AG04450 (cell line): ENCODE measurements around the gene PBXIP1. TPM values are rescaled to one million over a fixed set of nuclear protein-coding genes. Genes with fewer than 3 reads are reported as not detected.

Experiments
- CTCF ChIA-PET: fragments of 300-600, 350-600 bp; formaldehyde crosslinking; extraction: SDS; loops from one replicate; lab custom pipeline; 2022; ENCODE audit warnings: antibody characterized with exemption, inconsistent platforms; lab: Charles Lee
- POLR2A ChIA-PET: fragments of 350-600 bp; formaldehyde crosslinking; extraction: SDS; loops from one replicate; lab custom pipeline; 2021; ENCODE audit warnings: antibody characterized with exemption, inconsistent platforms; lab: Yijun Ruan, JAX
- DNase-seq: peaks from one replicate; pipeline ENCODE4 v3.0.0-alpha.2; 2011; ENCODE audit warnings: low read depth, low spot score
- H3K27ac ChIP-seq: one replicate; pipeline ENCODE4 v1.5.1; 2012; ENCODE audit warnings: low read depth, low read length, control low read depth
- H3K27me3 ChIP-seq: one replicate; pipeline ENCODE4 v1.6.0; 2012; ENCODE audit warnings: low read length; ENCODE audit not compliant: control insufficient read depth, insufficient read depth
- H3K4me3 ChIP-seq: 2 replicates; pipeline ENCODE4 v1.5.1; 2011; ENCODE audit warnings: mild to moderate bottlenecking, low read depth, low read length, control low read depth
- H3K9me3 ChIP-seq: 2 replicates; pipeline ENCODE4 v1.5.1; 2012; ENCODE audit warnings: low read length; ENCODE audit not compliant: control insufficient read depth, insufficient read depth
- CTCF ChIP-seq: IDR thresholded peaks from 2 replicates; pipeline ENCODE4 v1.5.1; 2011; ENCODE audit warnings: low read depth, low read length, control low read depth, inconsistent platforms
- polyA plus RNA-seq: library from polyadenylated mRNA; depleted of rRNA; stranded (reverse); fragments of >200 nt; gene quantifications from 2 replicates; pipeline ENCODE4 v1.2.3, GENCODE V29; 2011

Gene PBXIP1
- polyA plus RNA-seq, 1 experiment: 72.2 TPM

GRCh38 chr1:154972213-154972516, 16.3 kb upstream of the PBXIP1 start:
- ChIA-PET POLR2A (interaction anchor here (2.1 to 5.0 kb wide), 5 partner anchors 11 to 79 kb away, joined by 5 to 59 read pairs (median 15); partner anchors contain the start of genes ADAM15, FLAD1, PBXIP1 and PYGO2), CTCF (interaction anchor here (2.1 to 4.4 kb wide), 3 partner anchors 16 to 413 kb away, joined by 8 to 19 read pairs (median 10); partner anchors contain the start of gene PBXIP1)
- peak overlapping the region; percentile 100 for H3K27ac ChIP-seq
- H3K9me3 ChIP-seq: peaks cover 3% of the 10 kb centered on the region; the same call in 1 of the 2 replicates
- no peaks in the 10 kb centered on the region for H3K27me3 ChIP-seq
- no peak for TF ChIP-seq CTCF
- DNase-seq: no peak
- H3K4me3 ChIP-seq: peak overlapping the region; percentile 77

GRCh38 chr1:154971341-154971998, 15.6 kb upstream of the PBXIP1 start:
- Histone ChIP-seq H3K4me3 (peak overlapping the region; percentile 61), H3K27ac (peak overlapping the region; percentile 90), H3K27me3 (no peaks in the 10 kb centered on the region), H3K9me3 (peaks cover 3% of the 10 kb centered on the region; the same call in 1 of the 2 replicates)
- ChIA-PET CTCF (interaction anchor here (1.0 to 4.4 kb wide), 6 partner anchors 16 to 412 kb away, joined by 3 to 19 read pairs (median 7); partner anchors contain the start of genes ADAM15, KRTCAP2 and PBXIP1), POLR2A (interaction anchor here (0.9 to 5.0 kb wide), 9 partner anchors 10 to 80 kb away, joined by 4 to 59 read pairs (median 10); partner anchors contain the start of genes ADAM15, FLAD1, LENEP and PBXIP1)
- no peak for DNase-seq
- no peak for TF ChIP-seq CTCF

GRCh38 chr1:154970631-154971340, 14.9 kb upstream of the PBXIP1 start, which contains the start of gene SHC1:
Gene SHC1, minus strand, starts transcription at chr1:154970747. Its CDS starts 221 bp downstream, at chr1:154970526.
- Histone ChIP-seq H3K27me3 (no peaks in the 10 kb centered on the region), H3K4me3 (peak within 1 kb of the TSS; percentile 61), H3K27ac (peak within 1 kb of the TSS; percentile 90), H3K9me3 (peaks cover 3% of the 10 kb centered on the region; the same call in 1 of the 2 replicates)
- no peak for TF ChIP-seq CTCF
- DNase-seq: peak; percentile 76
- CTCF ChIA-PET: interaction anchor here (1.0 to 4.4 kb wide), 8 partner anchors 9 to 411 kb away, joined by 3 to 19 read pairs (median 7); partner anchors contain the start of genes ADAM15, KRTCAP2, PBXIP1 and PYGO2
- POLR2A ChIA-PET: interaction anchor here (0.6 to 5.0 kb wide), 15 partner anchors 9 to 202 kb away, joined by 3 to 59 read pairs (median 5); partner anchors contain the start of genes ADAM15, FLAD1, KRTCAP2 and LENEP

GRCh38 chr1:154969860-154970452, 14.1 kb upstream of the PBXIP1 start:
- peak overlapping the region; percentile 61 for H3K4me3 ChIP-seq
- no peak for DNase-seq
- H3K27me3 ChIP-seq: no peaks in the 10 kb centered on the region
- TF ChIP-seq CTCF: no peak
- CTCF ChIA-PET: interaction anchor here (1.0 to 4.4 kb wide), 7 partner anchors 9 to 203 kb away, joined by 3 to 19 read pairs (median 7); partner anchors contain the start of genes ADAM15, KRTCAP2, PBXIP1 and PYGO2
- H3K9me3 ChIP-seq: peaks cover 3% of the 10 kb centered on the region; the same call in 1 of the 2 replicates
- H3K27ac ChIP-seq: peak overlapping the region; percentile 52
- POLR2A ChIA-PET: interaction anchor here (0.6 to 5.0 kb wide), 12 partner anchors 8 to 203 kb away, joined by 3 to 59 read pairs (median 8); partner anchors contain the start of genes FLAD1, KRTCAP2, LENEP and PBXIP1
